OCI-LY3 (cell line): ENCODE data around the gene ARHGAP27.
"Not testable (repeated sequence)": the region's sequence is repeated elsewhere in the genome, so short reads cannot be mapped to it uniquely, and the experiment has no call there.

Experiments used
- CTCF ChIP-seq: fragments of 200-600, 300-600 bp; sonication (generic); IDR thresholded peaks from 2 replicates; pipeline ENCODE4 v1.5.1; 2014; ENCODE audit warnings: antibody characterized with exemption, low read length, low read depth
- EZH2phosphoT487 ChIP-seq: fragments of 200-600 bp; shearing (Covaris generic); IDR thresholded peaks from 2 replicates; pipeline ENCODE4 v1.6.1; 2018; ENCODE audit warnings: antibody characterized with exemption, mixed run types, low read depth

GRCh38 chr17:45449260-45449659 lies 16.6 kb upstream of the ARHGAP27 start:
- TF ChIP-seq CTCF, EZH2phosphoT487: not testable (repeated sequence)
